ENCODE results near the gene P3H4.
A peak's percentile ranks its signal among the peaks of the same experiment; 100 is the strongest.

P3H4 gene

DNA sequence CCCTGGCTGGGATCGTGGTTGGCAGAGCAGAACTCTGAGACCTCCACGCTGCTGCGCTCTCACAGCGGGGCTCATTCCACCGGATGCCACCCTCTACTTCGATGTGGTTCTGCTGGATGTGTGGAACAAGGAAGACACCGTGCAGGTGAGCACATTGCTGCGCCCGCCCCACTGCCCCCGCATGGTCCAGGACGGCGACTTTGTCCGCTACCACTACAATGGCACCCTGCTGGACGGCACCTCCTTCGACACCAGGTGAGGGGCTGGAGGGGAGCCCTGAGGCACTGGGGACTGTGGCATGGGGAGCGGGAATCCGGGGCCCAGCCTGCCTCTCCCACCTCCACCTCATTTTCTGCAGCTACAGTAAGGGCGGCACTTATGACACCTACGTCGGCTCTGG, 6.3 kb upstream of the P3H4 start:
- Histone ChIP-seq H3K4me1 (ENCODE audit: control insufficient read depth, insufficient read depth, low read length, unreplicated experiment) (peaks cover 9% of the 10 kb centered on the region), H3K27me3 (ENCODE audit: insufficient read depth, low read length) (no peaks in the 10 kb centered on the region), H2AFZ (ENCODE audit: low read length, unreplicated experiment) (no peak overlapping the region), H3K36me3 (ENCODE audit: insufficient read depth, low read length) (peaks cover 3% of the 10 kb centered on the region; the same call in 1 of the 2 replicates), H3K27ac (ENCODE audit: low read depth, low read length) (no peak overlapping the region), H3K4me3 (ENCODE audit: low read depth, low read length) (no peak overlapping the region), H3K79me2 (ENCODE audit: control insufficient read depth, insufficient read depth, low read length, unreplicated experiment) (peaks cover 42% of the 10 kb centered on the region)

DNA sequence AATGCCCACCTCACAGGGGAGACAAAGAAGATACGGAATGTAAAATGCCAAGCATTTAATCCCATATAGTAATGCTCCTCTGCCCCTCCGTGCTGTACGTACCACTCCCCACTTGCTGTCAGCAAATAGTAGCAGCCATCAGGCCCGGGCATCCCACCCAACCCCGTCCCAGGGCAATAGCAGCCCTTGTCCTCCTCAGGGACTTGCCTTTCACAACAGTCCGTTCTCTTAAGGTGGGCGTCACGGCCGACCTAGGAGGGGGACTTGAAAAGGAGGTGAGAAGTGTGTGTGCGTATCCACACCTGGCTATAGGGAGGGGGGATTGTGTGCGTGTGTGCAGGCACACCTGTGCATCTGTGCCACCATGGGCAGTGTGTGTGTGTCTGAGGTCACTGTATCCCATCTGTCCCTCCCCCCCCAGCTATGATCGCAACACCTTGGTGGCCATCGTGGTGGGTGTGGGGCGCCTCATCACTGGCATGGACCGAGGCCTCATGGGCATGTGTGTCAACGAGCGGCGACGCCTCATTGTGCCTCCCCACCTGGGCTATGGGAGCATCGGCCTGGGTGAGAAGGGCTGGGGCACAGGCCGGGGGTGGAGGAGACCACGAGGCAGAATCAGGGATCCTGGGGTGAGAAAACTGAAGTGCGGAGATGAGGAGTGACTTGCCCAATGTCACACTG, 5.0 kb upstream of the P3H4 start:
- H3K27me3 ChIP-seq (ENCODE audit: insufficient read depth, low read length) = no peaks in the 10 kb centered on the region
- peaks cover 3% of the 10 kb centered on the region; the same call in 1 of the 2 replicates for H3K36me3 ChIP-seq (ENCODE audit: insufficient read depth, low read length)
- H3K79me2 ChIP-seq (ENCODE audit: control insufficient read depth, insufficient read depth, low read length, unreplicated experiment) = peaks cover 47% of the 10 kb centered on the region
- H2AFZ ChIP-seq (ENCODE audit: low read length, unreplicated experiment) = no peak overlapping the region
- H3K4me3 ChIP-seq (ENCODE audit: low read depth, low read length) = no peak overlapping the region
- peaks cover 9% of the 10 kb centered on the region for H3K4me1 ChIP-seq (ENCODE audit: control insufficient read depth, insufficient read depth, low read length, unreplicated experiment)
- no peak overlapping the region for H3K27ac ChIP-seq (ENCODE audit: low read depth, low read length)

DNA sequence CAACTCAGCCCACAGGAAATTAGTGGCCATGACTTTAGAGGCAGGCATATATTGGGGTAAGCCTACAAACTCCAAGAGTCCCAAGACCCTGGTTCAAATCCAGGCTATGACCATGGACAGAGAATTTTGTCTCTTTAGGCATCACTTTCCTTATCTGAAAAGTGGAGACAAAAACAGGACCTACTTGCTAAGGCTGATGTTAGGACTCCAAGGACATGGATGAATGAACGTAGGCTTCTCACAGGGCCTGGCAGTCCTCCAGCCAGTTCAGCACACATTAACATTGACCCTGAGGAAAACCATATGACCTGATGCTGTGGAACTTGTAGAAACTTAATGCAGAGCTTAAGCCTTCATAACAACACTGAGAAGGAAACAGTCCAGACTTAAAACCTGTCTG, 2.4 kb upstream of the P3H4 start:
- Histone ChIP-seq H3K36me3 (ENCODE audit: insufficient read depth, low read length) (peaks cover 3% of the 10 kb centered on the region; the same call in 1 of the 2 replicates), H3K79me2 (ENCODE audit: control insufficient read depth, insufficient read depth, low read length, unreplicated experiment) (peaks cover 63% of the 10 kb centered on the region), H3K27ac (ENCODE audit: low read depth, low read length) (peak overlapping the region; percentile 65), H3K4me1 (ENCODE audit: control insufficient read depth, insufficient read depth, low read length, unreplicated experiment) (peaks cover 23% of the 10 kb centered on the region), H3K27me3 (ENCODE audit: insufficient read depth, low read length) (no peaks in the 10 kb centered on the region), H2AFZ (ENCODE audit: low read length, unreplicated experiment) (no peak overlapping the region), H3K4me3 (ENCODE audit: low read depth, low read length) (peak overlapping the region; percentile 79)

DNA sequence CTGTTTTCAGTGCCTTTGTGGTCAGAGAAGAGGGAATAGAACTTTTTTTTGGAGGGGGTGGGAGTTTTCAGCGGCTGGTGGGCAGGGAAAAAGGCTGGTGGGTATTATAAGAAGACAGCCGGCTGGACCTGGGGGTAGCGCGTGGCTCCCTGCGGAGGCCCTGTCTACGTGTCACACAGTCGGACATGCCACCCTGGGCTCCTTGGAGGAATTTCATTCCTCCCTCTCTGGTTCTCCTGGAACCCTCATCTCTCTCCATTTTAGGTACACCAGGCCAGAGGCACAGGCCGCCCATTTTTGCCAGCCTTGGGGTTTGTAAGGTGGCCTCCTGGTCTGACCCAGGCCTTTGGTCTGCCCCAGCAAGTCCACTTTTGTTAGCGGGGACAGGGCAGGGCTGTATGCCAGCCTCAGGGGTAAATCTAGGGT, 2.0 kb upstream of the P3H4 start:
- Histone ChIP-seq H3K27ac (ENCODE audit: low read depth, low read length) (peak overlapping the region; percentile 65), H3K79me2 (ENCODE audit: control insufficient read depth, insufficient read depth, low read length, unreplicated experiment) (peaks cover 64% of the 10 kb centered on the region), H3K4me3 (ENCODE audit: low read depth, low read length) (peak overlapping the region; percentile 79), H3K27me3 (ENCODE audit: insufficient read depth, low read length) (no peaks in the 10 kb centered on the region), H2AFZ (ENCODE audit: low read length, unreplicated experiment) (no peak overlapping the region), H3K4me1 (ENCODE audit: control insufficient read depth, insufficient read depth, low read length, unreplicated experiment) (peaks cover 23% of the 10 kb centered on the region), H3K36me3 (ENCODE audit: insufficient read depth, low read length) (peaks cover 3% of the 10 kb centered on the region; the same call in 1 of the 2 replicates)

DNA sequence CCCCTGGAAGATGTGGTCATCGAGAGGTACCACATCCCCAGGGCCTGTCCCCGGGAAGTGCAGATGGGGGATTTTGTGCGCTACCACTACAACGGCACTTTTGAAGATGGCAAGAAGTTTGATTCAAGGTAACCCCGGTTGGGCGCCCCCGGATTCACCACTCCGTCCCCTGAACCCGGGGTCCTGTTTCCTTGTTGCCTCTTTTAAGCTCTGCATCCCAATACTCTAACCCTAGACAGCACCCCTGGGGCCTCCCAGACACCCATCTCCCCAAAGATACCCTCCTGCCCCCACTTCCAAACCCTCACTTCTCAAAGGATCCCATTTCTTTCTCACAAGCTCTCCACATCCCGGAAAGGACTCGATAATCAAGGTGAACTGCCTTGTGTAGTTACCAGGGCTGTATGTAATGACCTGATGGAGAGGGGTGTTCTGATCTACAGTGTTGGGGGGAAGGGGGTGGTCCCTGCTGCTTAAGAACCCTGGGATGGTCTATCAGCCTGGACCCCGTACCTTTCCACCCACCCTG, 1.5 kb upstream of the P3H4 start:
- H2AFZ ChIP-seq (ENCODE audit: low read length, unreplicated experiment) = peak overlapping the region; percentile 52
- peaks cover 64% of the 10 kb centered on the region for H3K79me2 ChIP-seq (ENCODE audit: control insufficient read depth, insufficient read depth, low read length, unreplicated experiment)
- no peaks in the 10 kb centered on the region for H3K27me3 ChIP-seq (ENCODE audit: insufficient read depth, low read length)
- peak overlapping the region; percentile 65 for H3K27ac ChIP-seq (ENCODE audit: low read depth, low read length)
- peaks cover 23% of the 10 kb centered on the region for H3K4me1 ChIP-seq (ENCODE audit: control insufficient read depth, insufficient read depth, low read length, unreplicated experiment)
- peak overlapping the region; percentile 79 for H3K4me3 ChIP-seq (ENCODE audit: low read depth, low read length)
- H3K36me3 ChIP-seq (ENCODE audit: insufficient read depth, low read length) = 0 out of 2 replicates have a peak, but pooled peaks cover 3% of the 10 kb centered on the region

DNA sequence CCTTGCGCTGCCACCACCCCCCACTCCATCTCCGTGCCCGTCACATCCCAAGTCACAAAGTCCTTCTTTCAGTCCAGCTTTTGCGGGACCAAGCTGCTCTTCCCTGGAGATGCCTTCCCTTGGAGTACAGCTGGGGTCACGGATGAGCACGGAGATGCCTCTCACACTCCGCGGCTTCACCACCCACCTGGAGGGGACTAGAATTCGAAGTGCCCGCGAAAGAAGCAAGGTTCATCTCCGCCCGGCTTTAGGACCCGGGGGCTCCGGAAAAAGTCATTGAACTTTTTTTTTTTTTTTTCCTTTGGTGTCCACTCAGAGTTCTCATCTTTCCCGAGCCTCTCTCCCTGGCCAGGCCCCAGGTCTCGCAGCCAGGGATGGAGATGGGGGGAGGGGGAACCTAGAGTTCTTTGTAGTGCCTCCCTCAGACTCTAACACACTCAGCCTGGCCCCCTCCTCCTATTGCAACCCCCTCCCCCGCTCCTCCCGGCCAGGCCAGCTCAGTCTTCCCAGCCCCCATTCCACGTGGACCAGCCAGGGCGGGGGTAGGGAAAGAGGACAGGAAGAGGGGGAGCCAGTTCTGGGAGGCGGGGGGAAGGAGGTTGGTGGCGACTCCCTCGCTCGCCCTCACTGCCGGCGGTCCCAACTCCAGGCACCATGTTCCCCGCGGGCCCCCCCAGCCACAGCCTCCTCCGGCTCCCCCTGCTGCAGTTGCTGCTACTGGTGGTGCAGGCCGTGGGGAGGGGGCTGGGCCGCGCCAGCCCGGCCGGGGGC, 817 bp upstream of the P3H4 start, which contains the start of gene FKBP10:
Gene FKBP10 (plus strand): TSS at position 624 of the 771 bp plus-strand sequence. CDS start 31 bp downstream, at position 655.
- H3K27me3 ChIP-seq (ENCODE audit: insufficient read depth, low read length) = no peaks in the 10 kb centered on the region
- peak within 1 kb of the TSS; percentile 52 for H2AFZ ChIP-seq (ENCODE audit: low read length, unreplicated experiment)
- peak within 1 kb of the TSS; percentile 65 for H3K27ac ChIP-seq (ENCODE audit: low read depth, low read length)
- no peaks in the 10 kb centered on the region for H3K36me3 ChIP-seq (ENCODE audit: insufficient read depth, low read length)
- peak within 1 kb of the TSS; percentile 79 for H3K4me3 ChIP-seq (ENCODE audit: low read depth, low read length)
- H3K79me2 ChIP-seq (ENCODE audit: control insufficient read depth, insufficient read depth, low read length, unreplicated experiment) = peaks cover 60% of the 10 kb centered on the region
- H3K4me1 ChIP-seq (ENCODE audit: control insufficient read depth, insufficient read depth, low read length, unreplicated experiment) = peaks cover 23% of the 10 kb centered on the region

DNA sequence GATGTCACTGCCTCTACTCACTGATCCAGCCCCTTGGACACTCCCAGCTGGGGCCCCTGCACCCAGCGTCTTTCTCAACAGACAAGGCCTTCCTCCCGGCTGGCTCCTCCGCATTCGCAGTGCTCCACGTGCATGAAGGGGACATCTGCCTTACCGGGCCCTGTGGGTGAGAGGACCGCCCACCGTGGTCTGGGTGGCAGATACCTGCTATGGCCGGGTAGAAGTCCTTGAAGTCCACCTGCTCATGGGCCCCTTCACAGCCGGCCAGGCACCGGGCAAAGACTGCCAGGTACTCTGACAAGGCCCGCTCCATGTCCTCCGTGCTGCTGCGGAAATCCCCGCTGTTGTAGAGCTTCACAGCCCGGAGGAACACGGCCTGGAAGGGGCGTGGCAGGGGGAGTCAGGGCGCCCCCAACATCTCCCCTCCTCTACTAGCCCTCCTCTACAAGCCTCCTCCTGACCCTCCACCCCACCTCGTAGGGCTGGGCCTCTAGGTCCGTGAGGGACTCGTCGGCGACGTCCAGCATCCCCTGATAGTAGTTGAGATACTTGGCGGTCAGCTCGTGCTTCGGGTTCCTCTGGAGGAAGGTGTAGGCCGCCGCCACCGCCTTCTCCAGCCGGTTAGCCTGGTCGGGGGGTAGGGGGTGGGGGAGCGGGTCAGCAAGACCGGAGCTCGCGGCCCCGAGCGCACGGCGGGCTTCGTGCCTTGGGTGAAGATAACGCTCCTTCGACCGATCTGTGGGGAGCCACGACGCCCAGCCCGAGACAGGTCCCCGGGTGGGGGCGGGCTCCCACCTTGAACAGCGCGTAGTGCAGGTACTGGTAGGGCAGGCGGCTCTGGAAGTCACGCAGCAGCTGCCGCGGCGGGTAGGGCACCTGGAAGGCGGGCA, 845 bp downstream of the P3H4 start:
- peaks cover 23% of the 10 kb centered on the region for H3K4me1 ChIP-seq (ENCODE audit: control insufficient read depth, insufficient read depth, low read length, unreplicated experiment)
- H2AFZ ChIP-seq (ENCODE audit: low read length, unreplicated experiment) = peak overlapping the region; percentile 52
- H3K27me3 ChIP-seq (ENCODE audit: insufficient read depth, low read length) = no peaks in the 10 kb centered on the region
- peaks cover 47% of the 10 kb centered on the region for H3K79me2 ChIP-seq (ENCODE audit: control insufficient read depth, insufficient read depth, low read length, unreplicated experiment)
- peak overlapping the region; percentile 65; the same call in 1 of the 2 replicates for H3K27ac ChIP-seq (ENCODE audit: low read depth, low read length)
- no peaks in the 10 kb centered on the region for H3K36me3 ChIP-seq (ENCODE audit: insufficient read depth, low read length)
- peak overlapping the region; percentile 79 for H3K4me3 ChIP-seq (ENCODE audit: low read depth, low read length)

DNA sequence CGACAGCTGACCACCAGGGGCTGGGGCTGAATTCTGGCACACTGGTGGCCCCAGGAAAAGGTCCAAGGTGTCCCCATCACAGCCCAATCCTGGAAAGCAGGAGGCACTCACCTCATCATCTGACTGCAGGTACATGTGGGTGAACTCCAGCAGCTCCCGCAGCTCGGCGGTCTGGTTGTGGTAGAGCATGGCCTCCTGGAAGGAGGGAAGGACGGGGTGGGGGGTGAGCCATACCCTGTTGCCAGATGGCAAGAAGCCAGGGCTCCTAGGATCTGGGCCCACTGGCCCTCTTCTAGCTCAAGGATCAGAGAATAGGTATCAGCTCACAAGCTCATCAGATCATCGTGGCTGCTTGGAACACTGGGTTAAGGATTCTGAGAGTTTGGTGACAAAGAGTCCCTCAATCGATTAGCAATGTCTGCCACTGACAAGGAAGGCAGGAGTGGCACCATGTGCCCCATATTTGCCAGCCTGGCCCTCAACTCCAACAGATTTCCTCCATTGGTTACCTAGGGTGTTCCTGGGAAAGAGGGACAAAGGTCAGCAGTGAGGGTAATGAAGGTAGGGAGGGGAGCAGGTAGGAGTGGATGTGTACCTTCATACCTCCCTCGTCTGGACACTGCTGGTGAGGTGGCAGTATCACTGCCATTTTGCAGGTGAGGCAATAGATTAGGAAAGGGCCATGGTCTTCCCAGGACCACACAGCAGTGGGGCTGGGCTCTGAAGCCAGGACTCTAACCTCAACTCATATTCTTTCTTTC, 4.9 kb downstream of the P3H4 start:
- H3K36me3 ChIP-seq (ENCODE audit: insufficient read depth, low read length) = peaks cover 3% of the 10 kb centered on the region; the same call in 1 of the 2 replicates
- no peaks in the 10 kb centered on the region for H3K27me3 ChIP-seq (ENCODE audit: insufficient read depth, low read length)
- H3K4me1 ChIP-seq (ENCODE audit: control insufficient read depth, insufficient read depth, low read length, unreplicated experiment) = peaks cover 14% of the 10 kb centered on the region

DNA sequence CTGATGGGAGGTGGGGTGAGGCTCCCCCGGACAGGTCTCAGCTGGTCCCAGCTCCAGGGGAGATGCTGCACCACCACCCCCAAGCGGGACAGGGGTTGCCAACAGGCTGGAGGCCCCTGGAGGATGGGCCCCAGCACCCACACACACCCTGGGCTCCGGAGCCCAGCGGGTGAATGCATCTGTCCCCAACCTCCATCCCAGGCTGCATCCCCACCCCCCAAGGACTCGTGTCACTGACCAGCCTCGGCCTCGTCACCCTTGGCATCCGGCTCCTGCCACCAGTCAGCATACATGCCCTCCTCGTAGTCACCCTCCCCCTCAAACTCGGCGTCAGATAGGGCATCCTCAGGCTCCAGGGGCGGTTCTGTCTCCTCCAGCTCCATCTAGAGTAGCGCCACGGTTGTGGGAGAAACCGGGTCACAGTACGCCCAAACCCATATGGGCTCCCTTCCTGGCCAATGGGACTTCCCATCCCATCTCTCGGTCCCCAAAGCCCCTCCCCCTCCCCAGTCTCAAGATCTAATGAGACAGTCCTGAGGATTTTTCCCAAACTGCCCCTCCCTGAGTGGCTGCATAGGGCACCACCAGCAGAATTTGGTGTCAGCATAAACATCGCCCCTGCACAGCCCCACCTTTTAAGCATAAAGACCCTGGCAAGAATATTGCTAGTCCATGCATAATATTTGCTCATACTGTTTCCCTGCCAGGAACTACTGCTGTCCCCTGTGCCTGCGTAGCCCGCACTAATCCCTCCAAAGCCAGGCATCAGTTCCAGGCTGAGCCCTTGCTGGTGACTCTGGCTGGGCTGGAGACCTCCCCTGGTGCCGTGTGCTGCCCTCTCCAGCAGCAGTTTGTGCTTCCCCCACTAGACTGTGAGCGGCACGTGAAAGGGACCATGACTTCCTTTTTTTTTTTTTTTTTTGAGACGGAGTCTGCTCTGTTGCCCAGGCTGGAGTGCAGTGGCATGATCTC, 8.4 kb downstream of the P3H4 start:
- H3K27ac ChIP-seq (ENCODE audit: low read depth, low read length) = no peak overlapping the region
- H3K36me3 ChIP-seq (ENCODE audit: insufficient read depth, low read length) = peaks cover 3% of the 10 kb centered on the region; the same call in 1 of the 2 replicates
- no peak overlapping the region for H2AFZ ChIP-seq (ENCODE audit: low read length, unreplicated experiment)
- no peaks in the 10 kb centered on the region for H3K27me3 ChIP-seq (ENCODE audit: insufficient read depth, low read length)
- no peak overlapping the region for H3K4me3 ChIP-seq (ENCODE audit: low read depth, low read length)
- H3K4me1 ChIP-seq (ENCODE audit: control insufficient read depth, insufficient read depth, low read length, unreplicated experiment) = peaks cover 11% of the 10 kb centered on the region
- H3K79me2 ChIP-seq (ENCODE audit: control insufficient read depth, insufficient read depth, low read length, unreplicated experiment) = no peaks in the 10 kb centered on the region

More for the DNA sequence above, 4.9 kb downstream of the P3H4 start:
- peaks cover 17% of the 10 kb centered on the region for H3K79me2 ChIP-seq (ENCODE audit: control insufficient read depth, insufficient read depth, low read length, unreplicated experiment)
- H3K27ac ChIP-seq (ENCODE audit: low read depth, low read length) = no peak overlapping the region
- no peak overlapping the region for H2AFZ ChIP-seq (ENCODE audit: low read length, unreplicated experiment)
- H3K4me3 ChIP-seq (ENCODE audit: low read depth, low read length) = no peak overlapping the region
